Cortex of kidney (tissue), 1 donor: ENCODE measurements around the gene PLCB1.
"Not testable (repeated sequence)": the region's sequence is repeated elsewhere in the genome, so short reads cannot be mapped to it uniquely, and the experiment has no call there.

ENCODE experiments used
- DNase-seq: peaks from one replicate; lab custom pipeline; 2025; lab: John Stamatoyannopoulos, UW

PLCB1 gene

GRCh38 chr20:8335495-8336195 is 203.6 kb downstream of the PLCB1 start:
- no peak for DNase-seq

DNA sequence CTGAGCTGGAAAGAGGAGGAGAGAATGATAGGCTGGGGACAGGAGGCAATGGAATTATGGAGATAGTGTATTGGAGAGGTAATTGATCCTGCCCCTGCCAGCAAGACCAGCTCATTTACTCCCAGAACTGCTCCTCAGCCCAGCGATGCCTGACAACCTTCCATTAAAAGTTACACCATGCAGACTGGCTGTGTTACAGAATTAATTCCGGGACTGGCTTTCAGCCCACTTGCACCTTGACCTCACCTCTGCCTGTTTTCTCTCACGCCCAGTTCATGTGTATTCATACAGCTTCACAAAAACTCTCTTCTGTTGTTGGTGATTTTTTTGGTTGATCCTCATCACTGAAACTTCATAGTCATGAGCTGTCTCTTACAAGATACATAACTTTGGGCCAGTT is 207.3 kb downstream of the PLCB1 start:
- no peak for DNase-seq

DNA sequence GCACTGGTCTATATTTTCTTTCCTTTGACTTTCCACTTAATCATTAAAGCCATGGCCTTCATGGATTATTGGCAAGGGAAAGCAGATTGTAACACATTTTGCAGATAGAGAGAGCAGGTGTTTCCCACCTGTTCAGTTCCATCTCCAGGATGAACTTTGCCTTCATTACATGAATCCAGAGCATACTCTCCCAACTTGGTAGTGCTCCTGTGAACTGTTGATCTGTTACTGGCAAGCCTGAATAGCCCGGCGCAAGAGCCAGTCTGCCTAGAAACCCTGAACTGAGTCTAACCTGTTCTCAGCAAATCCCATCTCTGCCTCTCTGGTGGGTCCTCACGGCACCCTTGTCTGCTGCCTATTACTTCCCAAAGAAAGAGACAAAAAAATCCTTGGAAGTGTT is 210.3 kb downstream of the PLCB1 start:
- DNase-seq = no peak

- no peak for DNase-seq
These were observed 212.0 kb downstream of the PLCB1 start for GRCh38 chr20:8344106-8344505.

- DNase-seq = no peak
These were observed 212.6 kb downstream of the PLCB1 start for GRCh38 chr20:8344631-8345030.

DNA sequence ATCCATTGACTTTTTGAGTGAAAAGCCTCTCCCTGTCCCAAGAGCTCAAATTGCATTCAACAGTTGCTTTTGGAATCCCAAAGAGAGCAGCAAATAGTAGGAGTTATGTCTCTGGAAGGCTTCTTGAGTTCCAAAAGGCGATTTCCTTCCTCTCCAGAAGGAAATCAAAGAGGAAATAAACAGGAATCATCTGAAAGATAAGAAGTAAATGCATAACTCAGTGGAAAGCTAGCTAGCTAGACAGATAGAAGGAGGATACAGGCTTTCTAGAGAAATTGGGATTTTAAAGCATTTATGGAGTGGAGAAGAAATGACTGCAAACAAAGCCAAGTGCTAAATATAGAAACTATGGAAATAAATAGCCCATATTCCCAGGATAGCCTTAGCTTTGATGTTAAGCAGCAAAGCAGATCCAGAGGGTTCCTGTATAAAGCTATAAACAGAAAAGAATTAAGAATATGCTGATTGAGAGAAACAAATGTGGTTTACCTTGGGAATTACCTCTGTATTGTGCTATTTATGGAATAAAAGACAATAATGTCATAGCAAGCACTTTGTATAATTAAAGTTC is 214.7 kb downstream of the PLCB1 start:
- DNase-seq = no peak

DNA sequence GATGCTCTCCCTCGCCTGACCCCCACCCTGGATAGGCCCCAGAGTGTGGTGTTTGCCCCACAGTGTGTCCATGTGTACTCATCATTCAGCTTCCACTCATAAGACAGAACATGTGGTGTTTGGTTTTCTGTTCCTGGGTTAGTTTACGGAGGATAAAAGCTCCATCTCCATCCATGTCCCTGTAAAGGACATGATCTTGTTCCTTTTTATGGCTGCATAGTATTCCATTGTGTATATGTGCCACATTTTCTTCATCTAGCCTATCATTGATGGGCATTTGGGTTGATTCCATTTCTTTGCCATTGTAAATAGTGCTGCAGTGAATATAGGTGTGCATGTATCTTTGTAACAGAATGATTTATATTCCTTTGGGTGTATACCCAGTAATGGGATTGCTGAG is 218.2 kb downstream of the PLCB1 start:
- not testable (repeated sequence) for DNase-seq

DNA sequence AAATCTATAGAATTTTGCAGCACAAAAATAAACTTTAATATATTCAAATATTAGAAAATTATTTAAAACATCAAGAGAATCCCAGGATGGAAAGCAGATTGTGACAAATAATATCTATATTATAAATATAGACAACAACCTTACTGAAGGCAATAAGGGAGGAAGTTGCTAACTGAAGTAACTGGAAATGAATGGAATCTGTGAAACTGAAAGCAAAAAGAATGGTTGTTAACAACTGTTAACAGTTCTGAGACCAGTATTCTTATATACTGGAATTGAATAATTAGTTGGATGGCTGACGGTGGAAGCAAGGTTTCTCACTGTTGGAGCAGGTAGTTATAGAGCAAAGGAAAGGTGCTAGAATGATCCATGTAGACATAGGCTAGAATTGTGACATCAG is 220.4 kb downstream of the PLCB1 start:
- DNase-seq = no peak

GRCh38 chr20:8353512-8353911 is 221.4 kb downstream of the PLCB1 start:
- DNase-seq = no peak

GRCh38 chr20:8355453-8355852 is 223.4 kb downstream of the PLCB1 start:
- no peak for DNase-seq

DNA sequence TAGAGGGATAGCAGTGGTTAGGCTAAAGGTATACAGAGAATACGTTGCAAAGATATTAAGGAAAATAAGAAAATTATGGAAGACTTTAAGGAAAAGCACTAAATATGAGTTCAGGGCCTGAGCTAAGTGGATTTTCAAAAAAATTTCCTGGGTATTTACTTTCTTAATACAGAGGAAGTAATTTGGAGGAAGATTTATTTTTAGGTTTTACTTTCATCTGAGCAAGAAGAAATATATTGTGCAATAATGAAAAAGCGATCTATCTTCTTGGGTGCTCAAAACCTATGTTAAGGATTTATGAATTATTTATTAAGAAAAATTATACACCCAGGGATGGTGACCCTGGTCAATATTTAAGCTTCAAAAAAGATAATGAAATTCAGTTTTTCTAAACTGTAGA is 224.7 kb downstream of the PLCB1 start:
- DNase-seq = no peak

DNA sequence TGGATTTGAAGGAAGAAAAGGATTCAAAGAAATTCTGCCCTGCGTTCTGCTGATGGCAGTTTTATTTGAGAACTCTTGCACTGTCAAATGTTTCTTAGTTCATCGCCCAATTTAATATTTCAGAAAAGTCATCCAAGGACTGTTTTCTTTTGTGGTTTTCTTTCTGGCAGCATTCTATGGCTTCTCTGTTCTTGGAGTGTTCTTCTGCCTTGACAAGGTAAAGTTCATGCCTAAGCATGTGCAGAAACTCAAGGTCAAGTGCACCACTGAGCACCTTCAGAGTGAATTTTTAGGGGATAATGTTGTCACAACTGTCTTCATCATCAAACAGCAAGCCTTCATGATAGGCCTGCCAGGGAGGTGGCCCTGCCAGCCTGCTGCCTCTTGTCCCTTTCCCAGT is 225.6 kb downstream of the PLCB1 start:
- DNase-seq = no peak

DNA sequence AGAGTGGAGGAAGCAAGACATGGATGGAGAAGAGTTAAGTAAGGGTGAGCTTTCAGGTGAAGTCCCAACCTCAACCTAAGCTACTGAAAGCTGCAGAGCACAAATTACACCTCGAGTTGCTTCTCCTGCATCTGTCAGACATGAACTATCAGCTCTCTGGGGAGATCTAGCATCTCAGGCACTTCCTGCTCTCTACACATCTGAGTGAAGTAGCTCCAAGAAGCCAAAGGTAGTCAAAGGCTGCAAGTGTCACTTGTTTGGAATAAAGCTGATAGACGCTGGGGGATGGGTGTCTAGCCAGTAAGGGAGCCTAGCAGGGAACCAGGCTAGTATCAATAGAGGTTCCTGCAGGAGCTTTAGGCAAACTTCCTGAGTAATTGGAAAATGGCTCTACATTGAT is 228.0 kb downstream of the PLCB1 start:
- DNase-seq = no peak

DNA sequence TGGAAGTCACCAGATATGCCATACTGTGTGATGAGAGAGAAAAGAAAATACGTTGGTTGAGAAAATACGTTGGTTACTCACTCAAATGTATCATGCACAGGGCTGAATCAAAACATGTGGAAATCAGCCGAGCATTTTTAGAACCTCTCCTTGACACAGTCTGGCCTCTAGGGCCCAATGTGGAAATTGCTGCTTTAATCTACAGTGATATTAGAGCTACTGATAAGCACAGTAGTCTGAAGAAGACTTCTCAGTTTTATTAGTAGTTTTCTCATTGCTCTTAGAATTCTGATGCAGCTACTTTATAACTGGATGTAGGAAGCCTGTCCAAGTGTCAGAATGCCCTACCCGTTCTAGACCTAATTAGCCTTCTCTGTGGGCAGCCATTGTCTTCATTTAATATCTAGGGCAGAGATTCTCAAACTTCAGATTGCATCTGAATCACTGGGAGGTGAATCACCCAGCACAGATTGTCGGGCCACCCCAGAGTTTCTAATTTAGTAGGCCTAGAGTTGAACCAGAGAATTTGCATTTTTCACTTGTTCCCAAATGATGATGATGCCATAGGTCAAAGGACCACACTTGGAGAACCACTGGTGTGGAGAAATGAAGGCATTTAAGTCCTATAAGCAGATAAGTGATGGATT is 229.1 kb downstream of the PLCB1 start:
- no peak for DNase-seq

DNA sequence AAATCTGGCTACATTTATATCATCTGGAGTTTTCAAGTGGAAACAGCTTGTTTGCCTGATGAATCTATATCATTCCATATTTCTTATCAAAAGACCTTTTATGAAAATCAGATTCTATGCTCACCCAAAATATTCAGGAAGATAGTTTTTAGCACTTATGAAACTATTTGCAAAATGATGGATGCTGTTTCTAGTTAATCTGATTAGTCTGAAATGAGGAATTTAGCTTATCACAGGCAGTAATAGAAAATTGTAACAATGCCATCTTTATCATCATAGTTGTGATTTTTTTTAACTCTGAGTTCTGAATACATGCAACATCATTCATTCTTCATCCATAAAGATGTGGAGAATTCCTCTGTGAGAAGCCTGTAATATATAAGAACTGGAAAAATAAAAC is 229.7 kb downstream of the PLCB1 start:
- no peak for DNase-seq

DNA sequence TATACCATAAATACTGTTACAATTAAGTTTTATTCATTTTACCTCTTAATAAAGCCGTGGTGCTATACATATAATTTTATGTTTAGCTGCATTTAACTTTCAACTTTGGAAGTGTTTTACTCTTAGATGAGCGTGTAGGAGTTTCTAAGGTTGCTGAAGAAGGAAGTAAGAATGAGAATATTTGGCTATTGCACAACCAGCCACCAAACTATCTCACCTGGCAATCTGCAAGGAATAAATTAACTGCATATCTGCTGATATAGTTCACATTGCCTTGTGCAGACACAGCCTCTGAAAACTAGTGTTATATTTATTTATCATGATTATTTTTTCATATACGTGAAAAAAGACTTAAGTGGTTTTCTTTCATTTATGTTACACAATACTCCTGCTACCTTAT is 230.4 kb downstream of the PLCB1 start:
- DNase-seq = no peak

DNA sequence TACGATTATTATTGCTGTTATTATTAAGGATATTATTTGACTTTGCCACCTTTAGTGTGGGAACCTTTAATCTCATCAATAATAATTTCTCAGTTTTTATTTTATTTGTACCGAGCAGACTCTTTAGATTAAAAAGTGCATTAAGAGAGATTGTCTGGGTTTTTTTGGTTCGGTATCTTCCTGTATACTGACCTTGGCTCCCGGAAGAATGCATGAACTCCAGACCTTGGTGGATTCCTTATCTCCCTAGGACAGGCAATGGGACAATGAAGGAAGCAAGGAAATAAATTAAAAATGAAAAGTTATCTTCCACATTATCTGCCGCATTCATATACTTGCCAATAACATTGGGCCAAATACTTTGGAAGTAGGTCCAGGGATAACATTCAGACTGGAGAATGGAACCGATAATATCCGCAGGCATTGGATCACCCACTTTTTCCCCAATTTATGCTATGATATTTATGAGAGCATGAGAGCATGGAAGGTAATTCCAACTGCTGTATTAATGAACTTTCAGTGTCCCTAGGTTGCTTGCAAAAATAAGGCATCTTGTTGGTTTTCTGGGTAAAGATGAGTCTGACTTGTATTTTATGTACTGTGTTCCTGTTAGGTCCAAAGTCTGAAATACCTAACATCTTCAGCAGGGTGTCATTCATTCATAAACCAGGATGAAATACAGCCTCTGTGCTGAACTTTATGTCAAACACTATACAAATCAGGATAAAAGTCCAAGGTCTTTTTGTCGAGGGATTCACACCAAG is 232.1 kb downstream of the PLCB1 start:
- no peak for DNase-seq

DNA sequence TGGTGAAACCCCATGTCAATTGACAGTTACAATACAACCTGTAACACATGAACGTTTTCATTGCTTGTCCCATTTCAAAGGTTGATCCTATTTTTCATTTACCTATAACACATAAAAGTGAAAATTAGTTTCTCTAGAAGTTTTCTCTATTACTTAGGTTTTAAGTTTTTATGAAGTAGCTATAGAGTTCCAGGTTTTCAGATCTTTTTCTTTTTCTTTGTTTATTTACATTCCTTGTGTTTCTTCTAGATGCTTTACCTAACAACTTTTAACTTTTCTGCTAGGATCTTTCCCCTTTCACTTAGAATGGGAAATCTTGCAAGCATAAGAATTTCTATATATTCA is 232.6 kb downstream of the PLCB1 start:
- no peak for DNase-seq

GRCh38 chr20:8365634-8366033 is 233.6 kb downstream of the PLCB1 start:
- no peak for DNase-seq

DNA sequence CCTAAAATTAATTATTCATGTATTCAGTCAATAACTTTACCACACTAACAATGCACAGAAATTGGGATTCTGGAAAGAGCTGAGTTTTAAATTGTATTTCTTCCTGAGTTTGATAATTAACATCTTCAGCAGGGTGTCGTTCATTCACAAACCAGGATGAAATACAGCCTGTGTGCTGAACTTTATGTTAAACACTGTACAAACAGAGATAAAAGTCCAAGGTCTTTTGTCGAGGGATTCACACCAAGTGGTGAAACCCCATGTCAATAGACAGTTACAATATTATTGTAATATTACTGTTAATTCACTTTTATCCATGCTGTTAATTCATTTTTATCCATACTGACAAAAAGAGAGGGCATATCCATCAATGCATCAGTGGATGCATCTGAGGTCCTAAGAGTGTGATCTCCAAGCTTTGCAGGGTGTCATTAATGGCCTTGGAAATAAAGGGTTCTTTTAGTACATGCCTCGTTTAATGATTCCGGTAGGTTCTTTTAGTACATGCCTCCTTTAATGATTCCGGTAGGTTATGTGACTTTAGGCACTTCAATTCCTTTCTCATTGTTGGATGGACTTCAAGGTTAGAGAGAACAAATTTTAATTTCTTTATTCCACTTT is 234.3 kb downstream of the PLCB1 start:
- no peak for DNase-seq

- DNase-seq = no peak
These were observed 235.6 kb downstream of the PLCB1 start for GRCh38 chr20:8367689-8368088.

- DNase-seq = no peak
These were observed 236.6 kb downstream of the PLCB1 start for GRCh38 chr20:8368670-8369069.

- no peak for DNase-seq
These were observed 237.2 kb downstream of the PLCB1 start for GRCh38 chr20:8369311-8369710.
